Activated T-helper 17 cell treated with anti-CD3 and anti-CD28 coated beads, Interleukin-2, amount 50 U/mL, for 72 hours (primary cell): ENCODE data around the gene HSPB6. TPM values are rescaled to one million over a fixed set of nuclear protein-coding genes. Genes with fewer than 3 reads are reported as not detected.
A peak's percentile ranks its signal among the peaks of the same experiment; 100 is the strongest.

Experiments used
- ATAC-seq: fragments of 150-1000 bp; cut with Tn5 transposase; replicated peaks from 2 replicates; pipeline ENCODE4 v1.10.0; 2021; ENCODE audit warnings: mild to moderate bottlenecking, moderate library complexity
- H3K27ac Mint-ChIP-seq: one replicate; pipeline ENCODE4 v1.8.0; 2022; ENCODE audit warnings: mixed read lengths
- H3K27me3 Mint-ChIP-seq: one replicate; pipeline ENCODE4 v1.8.0; 2022; ENCODE audit warnings: mixed read lengths
- H3K36me3 Mint-ChIP-seq: one replicate; pipeline ENCODE4 v1.8.0; 2022; ENCODE audit warnings: low read depth, mild to moderate bottlenecking, mixed read lengths
- H3K4me1 Mint-ChIP-seq: one replicate; pipeline ENCODE4 v1.8.0; 2022; ENCODE audit warnings: mixed read lengths
- H3K4me3 Mint-ChIP-seq: one replicate; pipeline ENCODE4 v1.8.0; 2022; ENCODE audit warnings: mild to moderate bottlenecking, mixed read lengths
- H3K9me3 Mint-ChIP-seq: one replicate; pipeline ENCODE4 v1.8.0; 2022; ENCODE audit warnings: mixed read lengths
- total RNA-seq, 2 donors: library from RNA; stranded (reverse); gene quantifications; one replicate each; pipeline ENCODE4 v1.2.3, GENCODE V29; 2022

HSPB6 gene
- total RNA-seq, 2 donors from 2014 or later = not detected

- Mint-ChIP-seq H3K4me1 (no peaks in the 10 kb centered on the region), H3K4me3 (no peak overlapping the region), H3K27ac (no peak overlapping the region), H3K36me3 (no peaks in the 10 kb centered on the region), H3K27me3 (no peaks in the 10 kb centered on the region), H3K9me3 (no peaks in the 10 kb centered on the region)
- peak; percentile 15 for ATAC-seq
Measured at GRCh38 chr19:35789978-35790944, 33.4 kb upstream of the HSPB6 start.

GRCh38 chr19:35789195-35789977, 32.6 kb upstream of the HSPB6 start:
- no peaks in the 10 kb centered on the region for H3K9me3 Mint-ChIP-seq
- H3K27ac Mint-ChIP-seq = no peak overlapping the region
- no peak overlapping the region for H3K4me3 Mint-ChIP-seq
- ATAC-seq = no peak
- no peaks in the 10 kb centered on the region for H3K36me3 Mint-ChIP-seq
- H3K27me3 Mint-ChIP-seq = no peaks in the 10 kb centered on the region
- no peaks in the 10 kb centered on the region for H3K4me1 Mint-ChIP-seq

- Mint-ChIP-seq H3K4me3 (no peak overlapping the region), H3K27me3 (no peaks in the 10 kb centered on the region), H3K4me1 (no peaks in the 10 kb centered on the region), H3K9me3 (no peaks in the 10 kb centered on the region), H3K27ac (no peak overlapping the region), H3K36me3 (no peaks in the 10 kb centered on the region)
- ATAC-seq = no peak
Measured at GRCh38 chr19:35788205-35788960, 31.6 kb upstream of the HSPB6 start.

GRCh38 chr19:35787227-35787799, 30.5 kb upstream of the HSPB6 start:
- Mint-ChIP-seq H3K9me3 (no peaks in the 10 kb centered on the region), H3K36me3 (no peaks in the 10 kb centered on the region), H3K4me3 (no peak overlapping the region), H3K4me1 (no peaks in the 10 kb centered on the region), H3K27me3 (no peaks in the 10 kb centered on the region), H3K27ac (no peak overlapping the region)
- no peak for ATAC-seq

- no peaks in the 10 kb centered on the region for H3K4me1 Mint-ChIP-seq
- H3K4me3 Mint-ChIP-seq = no peak overlapping the region
- no peak for ATAC-seq
- no peaks in the 10 kb centered on the region for H3K27me3 Mint-ChIP-seq
- no peaks in the 10 kb centered on the region for H3K36me3 Mint-ChIP-seq
- H3K27ac Mint-ChIP-seq = no peak overlapping the region
- no peaks in the 10 kb centered on the region for H3K9me3 Mint-ChIP-seq
Measured at GRCh38 chr19:35786299-35787160, 29.7 kb upstream of the HSPB6 start.

- H3K27me3 Mint-ChIP-seq = no peaks in the 10 kb centered on the region
- H3K4me1 Mint-ChIP-seq = no peaks in the 10 kb centered on the region
- no peak overlapping the region for H3K27ac Mint-ChIP-seq
- H3K4me3 Mint-ChIP-seq = no peak overlapping the region
- H3K9me3 Mint-ChIP-seq = no peaks in the 10 kb centered on the region
- no peaks in the 10 kb centered on the region for H3K36me3 Mint-ChIP-seq
- ATAC-seq = no peak
Measured at GRCh38 chr19:35785339-35785627, 28.5 kb upstream of the HSPB6 start.

- Mint-ChIP-seq H3K27me3 (no peaks in the 10 kb centered on the region), H3K27ac (no peak overlapping the region), H3K4me1 (no peaks in the 10 kb centered on the region), H3K4me3 (no peak overlapping the region), H3K9me3 (no peaks in the 10 kb centered on the region), H3K36me3 (no peaks in the 10 kb centered on the region)
- no peak for ATAC-seq
Measured at GRCh38 chr19:35784503-35785338, 27.9 kb upstream of the HSPB6 start.

GRCh38 chr19:35783469-35784434, 26.9 kb upstream of the HSPB6 start:
- Mint-ChIP-seq H3K27ac (no peak overlapping the region), H3K4me1 (no peaks in the 10 kb centered on the region), H3K4me3 (no peak overlapping the region), H3K9me3 (no peaks in the 10 kb centered on the region), H3K27me3 (no peaks in the 10 kb centered on the region), H3K36me3 (no peaks in the 10 kb centered on the region)
- ATAC-seq = no peak

- Mint-ChIP-seq H3K4me3 (no peak overlapping the region), H3K9me3 (no peaks in the 10 kb centered on the region), H3K27ac (no peak overlapping the region), H3K4me1 (no peaks in the 10 kb centered on the region), H3K27me3 (no peaks in the 10 kb centered on the region), H3K36me3 (no peaks in the 10 kb centered on the region)
- ATAC-seq = no peak
Measured at GRCh38 chr19:35782589-35782988, 25.8 kb upstream of the HSPB6 start.

- Mint-ChIP-seq H3K36me3 (no peaks in the 10 kb centered on the region), H3K27me3 (no peaks in the 10 kb centered on the region), H3K9me3 (no peaks in the 10 kb centered on the region), H3K27ac (no peak overlapping the region), H3K4me1 (peaks cover 2% of the 10 kb centered on the region), H3K4me3 (no peak overlapping the region)
- no peak for ATAC-seq
Measured at GRCh38 chr19:35781650-35782049, 24.8 kb upstream of the HSPB6 start.

- H3K4me3 Mint-ChIP-seq = no peak overlapping the region
- peaks cover 4% of the 10 kb centered on the region for H3K4me1 Mint-ChIP-seq
- H3K9me3 Mint-ChIP-seq = no peaks in the 10 kb centered on the region
- no peaks in the 10 kb centered on the region for H3K36me3 Mint-ChIP-seq
- H3K27ac Mint-ChIP-seq = no peak overlapping the region
- ATAC-seq = no peak
- H3K27me3 Mint-ChIP-seq = no peaks in the 10 kb centered on the region
Measured at GRCh38 chr19:35780717-35781116, 23.9 kb upstream of the HSPB6 start.

- Mint-ChIP-seq H3K36me3 (no peaks in the 10 kb centered on the region), H3K9me3 (no peaks in the 10 kb centered on the region), H3K27me3 (no peaks in the 10 kb centered on the region), H3K27ac (no peak overlapping the region), H3K4me1 (peaks cover 4% of the 10 kb centered on the region), H3K4me3 (no peak overlapping the region)
- ATAC-seq = no peak
Measured at GRCh38 chr19:35780058-35780457, 23.2 kb upstream of the HSPB6 start.
